CD4-positive, alpha-beta T cell (primary cell): ENCODE data around the gene PLCD3. TPM values are rescaled to one million over a fixed set of nuclear protein-coding genes. Genes with fewer than 3 reads are reported as not detected.

Experiments used
- ATAC-seq: fragments of 200-7000 bp; cut with Tn5 transposase; one replicate; pipeline ENCODE4 v1.10.0; 2022; ENCODE audit warnings: mild to moderate bottlenecking; ENCODE audit not compliant: poor library complexity
- CTCF ChIA-PET: fragments of 350-600 bp; sonication (Branson Sonifier 250); formaldehyde crosslinking; loops from one replicate; lab custom pipeline; 2021; ENCODE audit warnings: antibody characterized with exemption, inconsistent platforms; lab: Charles Lee
- POLR2A ChIA-PET: fragments of 350-600 bp; sonication (Branson Sonifier 250); formaldehyde crosslinking; loops from one replicate; lab custom pipeline; 2021; ENCODE audit warnings: antibody characterized with exemption, inconsistent platforms; lab: Charles Lee
- DNase-seq, 14 experiments: peaks; one replicate each; pipeline ENCODE4 v3.0.0-alpha.2; 2013 to 2020; ENCODE audit warnings: mixed read lengths in 2 of 14
- H3K27ac ChIP-seq, 2 donors: one replicate each; pipeline versions ENCODE4 v1.5.1 to v1.7.0; 2013; ENCODE audit warnings: low read length in 2 of 2, low read depth in 1 of 2, mild to moderate bottlenecking in 1 of 2
- H3K27me3 ChIP-seq, 2 experiments: 1 replicate in 1 of 2; 2 replicates in 1 of 2; pipeline versions ENCODE4 v1.6.1 to v1.7.0; 2013; ENCODE audit warnings: low read length in 2 of 2, control low read depth in 1 of 2, mild to moderate bottlenecking in 1 of 2, moderate library complexity in 1 of 2; ENCODE audit not compliant: insufficient read depth in 2 of 2, control insufficient read depth in 1 of 2
- H3K36me3 ChIP-seq: one replicate; pipeline ENCODE4 v1.6.1; 2013; ENCODE audit warnings: low read length, control low read depth; ENCODE audit not compliant: insufficient read depth
- H3K4me1 ChIP-seq: one replicate; pipeline ENCODE4 v1.6.1; 2013; ENCODE audit warnings: low read length, control low read depth; ENCODE audit not compliant: insufficient read depth
- H3K4me3 ChIP-seq: one replicate; pipeline ENCODE4 v1.5.1; 2013; ENCODE audit warnings: mild to moderate bottlenecking, low read length, moderate library complexity
- H3K9me3 ChIP-seq, 2 experiments: 1 replicate in 1 of 2; 2 replicates in 1 of 2; pipeline versions ENCODE4 v1.6.1 to v1.7.0; 2013; ENCODE audit warnings: low read length in 2 of 2, mild to moderate bottlenecking in 2 of 2, control low read depth in 1 of 2, moderate library complexity in 1 of 2; ENCODE audit not compliant: control insufficient read depth in 1 of 2, insufficient read depth in 1 of 2
- H3K27ac Mint-ChIP-seq: one replicate; pipeline ENCODE4 v1.8.0; 2020; ENCODE audit warnings: mixed read lengths
- H3K27me3 Mint-ChIP-seq: one replicate; pipeline ENCODE4 v1.8.0; 2021; ENCODE audit warnings: mixed read lengths
- H3K36me3 Mint-ChIP-seq: one replicate; pipeline ENCODE4 v1.8.0; 2021; ENCODE audit warnings: low read depth, mixed read lengths
- H3K4me1 Mint-ChIP-seq: one replicate; pipeline ENCODE4 v1.8.0; 2021; ENCODE audit warnings: low read depth, mixed read lengths
- H3K4me3 Mint-ChIP-seq: one replicate; pipeline ENCODE4 v1.8.0; 2020; ENCODE audit warnings: mild to moderate bottlenecking, mixed read lengths
- H3K9me3 Mint-ChIP-seq: one replicate; pipeline ENCODE4 v1.8.0; 2020; ENCODE audit warnings: mixed read lengths
- CTCF ChIP-seq: fragments of 200-600 bp; IDR thresholded peaks from one replicate; pipeline ENCODE4 v1.8.0; 2022; ENCODE audit warnings: antibody characterized with exemption, mild to moderate bottlenecking
- intact Hi-C, 2 experiments: fragments of 100-400 bp; cut with DNase I in 1 of 2; cut with micrococcal nuclease in 1 of 2; formaldehyde crosslinking; loops; one replicate each; pipeline versions ENCODE4 v1.15.1 to v1.9.0; 2023 to 2025; cut with DNase I, micrococcal nuclease
- total RNA-seq, 174 experiments: library from RNA in 2 of 174; stranded (reverse) in 2 of 174; gene quantifications; one replicate each; pipeline ENCODE4 v1.2.3 and lab custom pipeline; 2021 to 2026

Gene PLCD3
- total RNA-seq, 2 experiments from 2014 or later, result 1.8 to 2.4 TPM

GRCh38 chr17:45061606-45062205 is 70.6 kb downstream of the PLCD3 start:
- no peak for ATAC-seq
- Mint-ChIP-seq H3K4me1 (peaks cover 55% of the 10 kb centered on the region), H3K27me3 (no peaks in the 10 kb centered on the region), H3K36me3 (peaks cover 9% of the 10 kb centered on the region), H3K9me3 (no peaks in the 10 kb centered on the region), H3K4me3 (peak overlapping the region; percentile 100), H3K27ac (peak overlapping the region; percentile 92)
- Histone ChIP-seq H3K27ac (peak overlapping the region; percentile 80 to 87), H3K9me3 (no peaks in the 10 kb centered on the region), H3K4me3 (peak overlapping the region; percentile 72), H3K36me3 (peaks cover 9% of the 10 kb centered on the region), H3K27me3 (no peaks in the 10 kb centered on the region), H3K4me1 (peaks cover 55% of the 10 kb centered on the region)
- no peak for DNase-seq
- intact Hi-C loops, result loop anchor here (1.0 to 5.0 kb wide), 6 partner anchors 10 to 256 kb away; partner anchors contain the start of genes DCAKD (in 1 of the 2), EFTUD2 (in 1 of the 2), HEXIM1 (in 1 of the 2) and HEXIM2 (in 1 of the 2)
- POLR2A ChIA-PET, result interaction anchor here (0.9 to 2.8 kb wide), 20 partner anchors 8 to 372 kb away, joined by 3 to 87 read pairs (median 5); partner anchors contain the start of genes ACBD4, CCDC43, DCAKD and EFTUD2
- no peak for TF ChIP-seq CTCF
- CTCF ChIA-PET, result interaction anchor here (1.0 to 1.3 kb wide), 3 partner anchors 11 to 74 kb away, joined by 5 to 6 read pairs (median 5); partner anchors contain the start of gene ACBD4

GRCh38 chr17:45060797-45061605 is 71.3 kb downstream of the PLCD3 start, which contains the start of gene NMT1:
Gene NMT1 (plus strand): TSS chr17:45061317. CDS start chr17:45061330, 13 bp downstream.
- H3K4me1 ChIP-seq, result peaks cover 50% of the 10 kb centered on the region
- no peaks in the 10 kb centered on the region for H3K9me3 Mint-ChIP-seq

More at GRCh38 chr17:45060797-45061605, 71.3 kb downstream of the PLCD3 start, which contains the start of gene NMT1:
- CTCF ChIA-PET, result interaction anchor here (1.0 to 1.3 kb wide), 3 partner anchors 10 to 74 kb away, joined by 5 to 6 read pairs (median 5); partner anchors contain the start of gene ACBD4
- peak within 1 kb of the TSS; percentile 80 to 87 for H3K27ac ChIP-seq
- ATAC-seq (peak; percentile 89), DNase-seq (peak; percentile 87 to 99 (median 92))
- peaks cover 55% of the 10 kb centered on the region for H3K4me1 Mint-ChIP-seq
- H3K36me3 ChIP-seq, result peaks cover 9% of the 10 kb centered on the region
- H3K27ac Mint-ChIP-seq, result peak within 1 kb of the TSS; percentile 92
- H3K4me3 Mint-ChIP-seq, result peak within 1 kb of the TSS; percentile 100
- intact Hi-C loops, result loop anchor here (1.0 to 5.0 kb wide), 6 partner anchors 9 to 256 kb away; partner anchors contain the start of genes DCAKD (in 1 of the 2), EFTUD2 (in 1 of the 2), HEXIM1 (in 1 of the 2) and HEXIM2 (in 1 of the 2)
- POLR2A ChIA-PET, result interaction anchor here (0.9 to 2.8 kb wide), 20 partner anchors 9 to 371 kb away, joined by 3 to 87 read pairs (median 5); partner anchors contain the start of genes ACBD4, CCDC43, DCAKD and EFTUD2
- no peaks in the 10 kb centered on the region for H3K9me3 ChIP-seq
- TF ChIP-seq CTCF, result no peak
- peaks cover 9% of the 10 kb centered on the region for H3K36me3 Mint-ChIP-seq
- no peaks in the 10 kb centered on the region for H3K27me3 Mint-ChIP-seq
- H3K4me3 ChIP-seq, result peak within 1 kb of the TSS; percentile 72
- no peaks in the 10 kb centered on the region for H3K27me3 ChIP-seq
